ENCODE results near the gene SLC12A8. TPM values are rescaled to one million over a fixed set of nuclear protein-coding genes. Genes with fewer than 3 reads are reported as not detected.

Gene SLC12A8
- total and polyA plus RNA-seq, 9 of the 15 experiments (the other 6 are each of a cell fraction or from before 2014, with no cell fraction given) = 0.04 to 0.33 (median 0.09) TPM; not detected in 4

- no peak overlapping the region for H3K4me2 ChIP-seq (ENCODE audit: insufficient read depth, low read length)
- ChIA-PET CTCF (ENCODE audit: low intra/inter-chr PET ratio) (interaction anchor here (1.1 kb wide), 1 partner anchor 434 kb away, joined by 4 read pairs; no protein-coding TSS in a partner anchor), POLR2A (no interaction called here)
- no peaks in the 10 kb centered on the region for H3K9me1 ChIP-seq (ENCODE audit: control insufficient read depth, insufficient read depth, low read length)
- in situ Hi-C loops (cut with MboI) = loop anchor here (25.0 kb wide), 1 partner anchor 436 kb away; the partner anchor contains the start of gene OSBPL11
- no peaks in the 10 kb centered on the region for H3K36me3 ChIP-seq (ENCODE audit: control insufficient read depth, insufficient read depth, low read length)
- no peaks in the 10 kb centered on the region for H3K9me3 ChIP-seq (replicated peaks; ENCODE audit: control insufficient read depth, insufficient read depth, low read depth, low read length)
- 16% methylated on average over 7 of the region's 9 CpGs for WGBS (ENCODE audit: insufficient coverage, low coverage, missing lambda C conversion rate)
- no TSS peak for BruUV-seq (replicated peaks)
- intact Hi-C loops (cut with micrococcal nuclease) = loop anchor here (5.0 kb wide), 1 partner anchor 436 kb away; no protein-coding TSS in a partner anchor
- peaks cover 7 to 10% of the 10 kb centered on the region in 2 experiments; a peak in 3 of 5 replicates for H3K4me1 ChIP-seq (replicated peaks in 1 of 2; ENCODE audit: control insufficient read depth in 2 of 2, insufficient read depth in 2 of 2, low read length in 2 of 2)
- H3K27me3 ChIP-seq (ENCODE audit: control insufficient read depth in 2 of 2, insufficient read depth in 2 of 2, low read length in 2 of 2) = peaks cover 0 to 8% of the 10 kb centered on the region in 2 experiments; a peak in 1 of 5 replicates
- H2AFZ ChIP-seq (ENCODE audit: low read depth, low read length) = no peak overlapping the region
- no peak for TF ChIP-seq FOSL1 (tag; conservative IDR thresholded peaks at IDR 0.05)
- TF ChIP-seq SMAD4 (CRISPR knock-in tag; conservative IDR thresholded peaks at IDR 0.05) = no peak
- no peak for TF ChIP-seq ZNF77 (CRISPR knock-in tag; IDR thresholded peaks at IDR 0.05)
- TF ChIP-seq, protein P1, sequence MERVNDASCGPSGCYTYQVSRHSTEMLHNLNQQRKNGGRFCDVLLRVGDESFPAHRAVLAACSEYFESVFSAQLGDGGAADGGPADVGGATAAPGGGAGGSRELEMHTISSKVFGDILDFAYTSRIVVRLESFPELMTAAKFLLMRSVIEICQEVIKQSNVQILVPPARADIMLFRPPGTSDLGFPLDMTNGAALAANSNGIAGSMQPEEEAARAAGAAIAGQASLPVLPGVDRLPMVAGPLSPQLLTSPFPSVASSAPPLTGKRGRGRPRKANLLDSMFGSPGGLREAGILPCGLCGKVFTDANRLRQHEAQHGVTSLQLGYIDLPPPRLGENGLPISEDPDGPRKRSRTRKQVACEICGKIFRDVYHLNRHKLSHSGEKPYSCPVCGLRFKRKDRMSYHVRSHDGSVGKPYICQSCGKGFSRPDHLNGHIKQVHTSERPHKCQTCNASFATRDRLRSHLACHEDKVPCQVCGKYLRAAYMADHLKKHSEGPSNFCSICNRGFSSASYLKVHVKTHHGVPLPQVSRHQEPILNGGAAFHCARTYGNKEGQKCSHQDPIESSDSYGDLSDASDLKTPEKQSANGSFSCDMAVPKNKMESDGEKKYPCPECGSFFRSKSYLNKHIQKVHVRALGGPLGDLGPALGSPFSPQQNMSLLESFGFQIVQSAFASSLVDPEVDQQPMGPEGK (CRISPR knock-in tag; IDR thresholded peaks at IDR 0.05; ENCODE audit: borderline replicate concordance) = no peak
- TF ChIP-seq ASH1L (IDR thresholded peaks at IDR 0.05; ENCODE audit: borderline replicate concordance, low read depth, partially characterized antibody) = no peak
- no peak for TF ChIP-seq BRF2 (IDR thresholded peaks at IDR 0.05; ENCODE audit: borderline replicate concordance, insufficient read depth, insufficient read length)
- no peak for TF ChIP-seq TCF7 (IDR thresholded peaks at IDR 0.05; ENCODE audit: borderline replicate concordance)
- no peak for TF ChIP-seq ZNF184 (CRISPR knock-in tag; IDR thresholded peaks at IDR 0.05)
- no peaks in the 10 kb centered on the region for H3K79me2 ChIP-seq (ENCODE audit: control insufficient read depth, insufficient read depth, low read length)
- no peak for ATAC-seq
- H3K4me3 ChIP-seq = no peak overlapping the region
- no peak overlapping the region for H3K27ac ChIP-seq (ENCODE audit: extremely low read depth, low read depth, low read length)
- no peaks in the 10 kb centered on the region for H4K20me1 ChIP-seq (replicated peaks; ENCODE audit: control insufficient read depth, insufficient read depth, low read length)
- no peak for FAIRE-seq
- H3K9ac ChIP-seq (ENCODE audit: insufficient read depth in 1 of 2, low read depth in 2 of 2, low read length in 2 of 2) = no peak overlapping the region
- no peak for DNase-seq (ENCODE audit: extremely low read depth in 1 of 4, low spot score in 3 of 4)
Observed at GRCh38 chr3:125151442-125151817, 61.1 kb downstream of the SLC12A8 start.
